Anterior cingulate cortex (tissue), 58 donors: ENCODE measurements around the gene ANKRD60.
A peak's percentile ranks its signal among the peaks of the same experiment; 100 is the strongest.

Experiments
- DNase-seq, 58 donors: peaks; one replicate each; lab custom pipeline; 2025; lab: John Stamatoyannopoulos, UW

The ANKRD60 gene

GRCh38 chr20:58198384-58198783, 30.1 kb downstream of the ANKRD60 start:
- no peak for DNase-seq

DNA sequence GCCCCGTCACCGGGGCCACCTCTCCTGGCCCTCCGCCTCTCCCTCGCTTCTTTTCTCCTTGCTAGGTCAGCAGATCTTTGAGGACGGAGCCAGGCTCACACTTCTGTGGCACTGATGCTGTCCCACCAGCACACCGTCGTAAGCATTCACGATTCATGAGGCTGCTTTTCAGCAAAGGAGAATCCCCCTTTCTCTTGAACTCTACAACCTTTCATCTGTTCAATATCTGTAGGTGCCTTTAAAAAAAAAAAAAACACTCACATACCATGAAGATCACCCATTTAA, 31.3 kb downstream of the ANKRD60 start:
- no peak for DNase-seq

GRCh38 chr20:58196402-58197184, 31.9 kb downstream of the ANKRD60 start:
- no peak for DNase-seq

DNA sequence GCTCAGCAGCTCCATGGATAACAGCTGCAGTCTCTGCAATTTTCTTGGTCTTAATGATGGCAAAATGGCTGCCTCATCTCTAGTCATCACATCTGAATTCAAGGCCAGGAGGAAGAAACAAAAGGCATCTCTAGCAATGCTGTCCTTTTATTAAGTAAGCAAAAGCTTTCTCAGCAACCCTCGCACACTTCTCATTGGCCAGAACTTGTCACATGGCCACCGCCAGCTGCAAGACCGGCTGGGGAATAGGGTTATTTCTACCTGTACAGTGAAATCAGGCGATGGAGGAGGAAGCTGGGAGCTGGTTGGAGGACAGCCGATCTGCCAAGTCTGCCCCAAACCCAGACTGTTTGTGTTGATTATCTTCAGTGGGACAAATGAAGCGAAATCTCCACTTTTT, 33.4 kb downstream of the ANKRD60 start:
- no peak for DNase-seq

DNA sequence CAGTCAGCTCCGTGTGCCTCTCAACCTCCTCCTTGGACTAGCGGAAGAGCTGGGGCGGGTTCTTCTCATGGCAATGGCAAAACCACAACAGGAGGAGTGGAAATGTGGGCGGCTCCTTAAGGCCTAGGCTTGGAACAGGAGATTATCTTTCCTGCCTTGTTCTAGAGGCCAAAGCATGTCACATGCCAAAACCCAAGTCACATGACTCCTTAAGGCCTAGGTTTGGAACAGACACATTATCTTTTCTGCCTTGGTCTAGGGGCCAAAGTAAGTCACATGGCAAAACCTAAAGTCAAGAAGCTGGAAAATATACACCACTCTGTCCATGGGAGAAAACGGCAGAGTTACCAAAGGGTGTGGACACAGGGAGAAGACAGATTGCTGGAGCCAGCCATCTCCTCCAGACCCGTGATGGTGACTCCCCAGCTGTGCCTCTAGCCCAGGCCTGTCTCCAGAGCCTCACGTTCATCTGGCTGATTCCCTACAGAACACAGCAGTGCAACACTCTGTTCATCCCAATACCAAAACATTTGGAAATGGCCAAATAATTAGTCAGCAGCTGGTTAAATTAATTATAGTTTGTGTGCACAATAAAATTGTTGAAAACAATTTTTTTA, 34.2 kb downstream of the ANKRD60 start:
- no peak for DNase-seq

DNA sequence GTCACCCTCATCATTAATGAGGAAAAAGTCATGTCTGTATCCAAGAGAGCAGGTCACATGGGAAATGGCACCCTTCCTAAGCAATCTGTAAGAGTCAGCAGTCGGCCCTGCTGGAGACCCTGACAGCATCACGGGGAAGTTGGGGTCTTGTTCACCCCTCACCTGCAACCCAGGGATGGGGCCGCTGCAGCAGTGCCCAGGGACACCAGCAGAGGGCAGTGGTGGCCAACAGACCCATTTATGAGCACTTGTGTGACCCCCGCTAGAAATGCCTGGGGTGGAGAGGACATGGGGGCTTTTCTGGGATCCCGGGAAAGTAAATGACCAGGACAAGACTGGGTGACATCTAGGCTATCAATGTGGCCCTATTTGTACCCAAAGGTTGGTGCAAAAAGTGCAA, 35.9 kb downstream of the ANKRD60 start:
- no peak for DNase-seq

GRCh38 chr20:58192065-58192464, 36.4 kb downstream of the ANKRD60 start:
- DNase-seq, result no peak

GRCh38 chr20:58188527-58188926, 39.9 kb downstream of the ANKRD60 start:
- DNase-seq, result no peak

- no peak for DNase-seq
These were observed 43.5 kb downstream of the ANKRD60 start for GRCh38 chr20:58184984-58185383.

DNA sequence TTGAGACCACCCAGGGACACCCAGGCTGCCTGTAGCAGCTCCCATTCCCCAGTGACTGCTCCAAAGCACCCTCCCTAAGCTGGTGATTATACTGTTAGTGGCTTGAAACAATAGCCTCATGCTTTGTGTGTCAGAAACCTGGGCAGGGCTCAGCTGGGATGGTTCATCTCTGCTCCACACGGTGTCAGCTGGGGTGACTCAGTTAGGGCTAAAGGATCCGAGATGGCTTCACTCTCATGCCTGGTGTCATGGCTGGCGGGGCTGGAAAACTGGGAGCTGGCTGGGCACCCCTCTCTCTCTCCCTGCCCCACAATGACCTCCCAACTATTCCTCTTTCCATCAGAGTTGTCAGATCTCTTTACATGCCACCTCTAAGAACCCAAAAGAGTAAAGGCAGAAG, 44.4 kb downstream of the ANKRD60 start:
- no peak for DNase-seq

DNA sequence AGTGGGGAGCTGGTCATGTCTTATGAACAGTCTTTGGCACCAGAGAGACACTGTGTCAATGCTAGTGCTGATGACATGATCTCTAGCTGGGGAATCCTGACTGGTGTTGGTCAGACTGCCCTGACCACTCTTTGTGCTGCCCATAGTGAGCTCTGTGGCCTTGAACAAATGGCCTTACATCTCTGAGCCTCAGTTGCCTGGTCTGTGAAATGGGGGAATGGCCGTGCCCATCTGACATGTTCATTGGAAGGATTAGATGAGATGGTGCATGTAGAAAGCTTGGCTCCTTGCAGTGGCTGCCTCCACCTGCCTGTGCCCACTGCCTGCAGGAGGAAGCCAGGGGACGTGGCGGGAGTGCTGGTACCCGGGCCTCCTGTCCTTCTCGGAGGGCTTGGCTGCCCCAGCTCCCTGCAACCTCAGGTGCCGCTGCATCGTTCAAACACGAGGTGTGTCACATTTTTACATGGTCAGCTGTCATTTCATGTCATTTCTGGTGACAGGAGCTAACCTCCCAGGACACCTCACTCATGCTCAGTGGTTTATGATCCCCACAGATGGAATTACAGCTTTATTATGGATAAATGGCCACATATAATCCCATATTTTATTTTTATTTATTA, 45.8 kb downstream of the ANKRD60 start:
- DNase-seq, result no peak

GRCh38 chr20:58179432-58180099, 48.9 kb downstream of the ANKRD60 start:
- peak in 50 of 58 donors; percentile 3 to 76 (median 27) for DNase-seq

GRCh38 chr20:58179083-58179431, 49.4 kb downstream of the ANKRD60 start:
- DNase-seq, result no peak

- no peak for DNase-seq
These were observed 50.7 kb downstream of the ANKRD60 start for GRCh38 chr20:58177799-58178198.

DNA sequence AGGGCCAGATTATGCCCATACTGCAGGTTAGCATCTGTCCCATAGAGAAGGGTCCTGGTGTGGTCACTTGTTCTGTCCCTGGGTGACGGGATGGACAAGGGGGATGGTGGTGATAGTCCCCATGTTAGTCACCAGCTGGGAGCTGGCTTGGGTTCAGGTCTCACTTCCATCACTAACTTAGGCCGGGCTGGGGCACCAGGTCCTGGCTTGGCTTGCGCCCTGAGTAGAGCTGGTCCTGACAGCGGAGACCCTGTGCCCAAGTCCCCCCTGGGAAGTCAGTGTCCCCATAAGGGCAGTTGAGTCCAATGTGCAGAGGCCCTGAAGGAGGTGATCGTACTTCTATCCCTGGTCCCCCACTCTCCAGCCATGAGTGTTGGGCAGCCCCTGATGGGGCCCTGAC, 52.6 kb downstream of the ANKRD60 start:
- no peak for DNase-seq

- no peak for DNase-seq
These were observed 53.0 kb downstream of the ANKRD60 start for GRCh38 chr20:58175425-58175824.

- no peak for DNase-seq
These were observed 53.7 kb downstream of the ANKRD60 start for GRCh38 chr20:58174708-58175280.

DNA sequence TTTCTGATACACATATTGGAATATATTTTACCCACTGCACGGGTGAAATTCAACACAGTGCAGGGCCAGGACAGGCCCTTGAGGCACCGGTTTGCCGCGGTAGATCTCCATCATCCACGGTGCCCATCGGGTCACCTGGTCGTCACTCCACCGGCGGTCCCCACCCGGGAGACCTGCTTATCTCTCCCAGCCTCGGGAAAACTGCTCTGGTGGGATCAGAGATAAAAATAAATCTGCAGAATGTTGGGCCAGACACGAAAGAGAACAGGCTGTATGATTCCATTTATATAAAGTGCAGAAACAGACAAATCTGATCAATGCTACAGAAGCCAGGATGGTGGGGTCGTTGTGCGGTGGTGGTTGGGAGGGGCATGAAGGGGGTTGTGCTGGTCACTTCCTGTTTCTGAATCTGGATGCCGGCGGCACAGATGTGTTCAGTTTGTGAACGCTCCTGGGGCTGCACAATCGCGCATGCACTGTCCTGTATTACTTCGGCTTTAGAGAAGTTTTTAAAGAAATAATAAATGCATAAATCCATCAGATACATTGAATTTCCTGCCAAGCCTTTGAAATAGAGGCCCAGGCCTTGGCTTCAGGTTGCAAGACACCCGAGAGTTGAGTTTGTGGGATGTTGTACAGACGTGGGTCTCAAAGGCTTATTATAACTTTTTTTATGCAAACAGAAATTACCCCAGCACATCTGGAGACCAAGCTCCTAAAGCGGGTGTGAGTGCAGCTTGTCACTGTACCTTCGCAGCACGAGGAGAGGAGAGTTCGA, 54.3 kb downstream of the ANKRD60 start:
- no peak for DNase-seq

- no peak for DNase-seq
These were observed 55.4 kb downstream of the ANKRD60 start for GRCh38 chr20:58173091-58173490.

- DNase-seq, result no peak
These were observed 56.5 kb downstream of the ANKRD60 start for GRCh38 chr20:58171796-58172425.
